ENCODE measurements around the gene S100A7A. TPM values are rescaled to one million over a fixed set of nuclear protein-coding genes. Genes with fewer than 3 reads are reported as not detected.

The S100A7A gene
- total RNA-seq, 2 experiments from 2014 or later = not detected

DNA sequence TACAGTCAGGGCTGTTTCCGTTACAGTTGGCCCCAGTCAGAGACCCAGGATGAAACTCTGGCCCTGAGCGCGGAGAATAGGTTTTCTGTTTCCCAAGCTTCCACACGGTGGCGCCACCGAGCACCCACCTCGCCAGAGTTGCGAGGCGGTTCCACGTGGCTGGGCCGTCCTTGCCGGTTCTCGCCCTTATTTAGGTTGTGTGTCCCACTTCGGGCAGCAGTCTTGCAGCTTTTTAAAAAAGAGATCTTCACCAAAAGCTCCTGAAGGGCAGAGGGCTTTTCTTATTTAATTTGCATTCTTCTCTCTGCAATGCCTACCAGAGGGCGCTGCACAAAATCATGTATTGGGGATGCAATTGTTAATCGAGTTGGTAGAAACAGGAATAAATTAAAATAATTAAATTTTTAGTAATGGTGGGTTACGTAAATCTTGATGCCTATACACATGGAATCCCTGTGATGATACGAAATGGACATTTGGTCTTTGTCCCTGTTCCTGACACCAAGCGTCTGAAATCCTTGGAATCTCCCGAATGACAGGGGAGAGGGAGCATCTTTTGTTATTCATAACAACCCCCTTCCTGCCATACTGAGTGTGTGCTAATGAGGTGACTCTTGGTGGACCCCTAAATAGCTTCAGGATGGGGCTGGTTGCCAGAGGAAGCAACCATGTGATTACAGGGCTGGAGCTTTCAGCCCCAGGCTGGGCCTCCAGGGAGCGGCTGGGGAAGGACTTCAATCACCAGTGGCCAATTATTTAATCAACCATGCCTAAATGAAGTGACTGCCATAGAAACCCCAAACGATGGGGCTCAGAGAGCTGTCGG is 49.7 kb downstream of the S100A7A start:
- TF ChIP-seq, protein P1, sequence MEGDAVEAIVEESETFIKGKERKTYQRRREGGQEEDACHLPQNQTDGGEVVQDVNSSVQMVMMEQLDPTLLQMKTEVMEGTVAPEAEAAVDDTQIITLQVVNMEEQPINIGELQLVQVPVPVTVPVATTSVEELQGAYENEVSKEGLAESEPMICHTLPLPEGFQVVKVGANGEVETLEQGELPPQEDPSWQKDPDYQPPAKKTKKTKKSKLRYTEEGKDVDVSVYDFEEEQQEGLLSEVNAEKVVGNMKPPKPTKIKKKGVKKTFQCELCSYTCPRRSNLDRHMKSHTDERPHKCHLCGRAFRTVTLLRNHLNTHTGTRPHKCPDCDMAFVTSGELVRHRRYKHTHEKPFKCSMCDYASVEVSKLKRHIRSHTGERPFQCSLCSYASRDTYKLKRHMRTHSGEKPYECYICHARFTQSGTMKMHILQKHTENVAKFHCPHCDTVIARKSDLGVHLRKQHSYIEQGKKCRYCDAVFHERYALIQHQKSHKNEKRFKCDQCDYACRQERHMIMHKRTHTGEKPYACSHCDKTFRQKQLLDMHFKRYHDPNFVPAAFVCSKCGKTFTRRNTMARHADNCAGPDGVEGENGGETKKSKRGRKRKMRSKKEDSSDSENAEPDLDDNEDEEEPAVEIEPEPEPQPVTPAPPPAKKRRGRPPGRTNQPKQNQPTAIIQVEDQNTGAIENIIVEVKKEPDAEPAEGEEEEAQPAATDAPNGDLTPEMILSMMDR (IDR thresholded peaks at IDR 0.05) = peak; percentile 77
- peaks cover 0 to 13% of the 10 kb centered on the region in 2 experiments for H3K27me3 ChIP-seq (ENCODE audit: control insufficient read depth in 1 of 2, insufficient read depth in 2 of 2, low read length in 2 of 2)
- no peak overlapping the region for H3K27ac ChIP-seq (ENCODE audit: low read depth in 1 of 2, low read length in 2 of 2)
- POLR2A ChIA-PET = no interaction called here
- intact Hi-C loops (cut with DNase I, micrococcal nuclease) = no loop called here
- Mint-ChIP-seq H3K36me3 (ENCODE audit: low read depth) (no peaks in the 10 kb centered on the region), H3K4me1 (ENCODE audit: low read depth) (peaks cover 5% of the 10 kb centered on the region), H3K27me3 (peaks cover 52% of the 10 kb centered on the region), H3K9me3 (peaks cover 5% of the 10 kb centered on the region), H3K27ac (no peak overlapping the region), H3K4me3 (no peak overlapping the region)
- peak; percentile 27 to 73 (median 50) for DNase-seq
- peaks cover 2 to 3% of the 10 kb centered on the region in 2 experiments for H3K9me3 ChIP-seq (ENCODE audit: control insufficient read depth in 1 of 2, insufficient read depth in 1 of 2, low read length in 2 of 2)
- H3K4me3 ChIP-seq (ENCODE audit: low read length) = no peak overlapping the region
- peak; percentile 56 for ATAC-seq (ENCODE audit: poor library complexity)
- peaks cover 6% of the 10 kb centered on the region for H3K4me1 ChIP-seq (ENCODE audit: insufficient read depth, low read length)
- no peaks in the 10 kb centered on the region for H3K36me3 ChIP-seq (ENCODE audit: insufficient read depth, low read length)
- CTCF ChIA-PET = interaction anchor here (0.6 to 1.1 kb wide), 3 partner anchors 29 to 52 kb away, joined by 3 to 7 read pairs (median 3); no protein-coding TSS in a partner anchor

DNA sequence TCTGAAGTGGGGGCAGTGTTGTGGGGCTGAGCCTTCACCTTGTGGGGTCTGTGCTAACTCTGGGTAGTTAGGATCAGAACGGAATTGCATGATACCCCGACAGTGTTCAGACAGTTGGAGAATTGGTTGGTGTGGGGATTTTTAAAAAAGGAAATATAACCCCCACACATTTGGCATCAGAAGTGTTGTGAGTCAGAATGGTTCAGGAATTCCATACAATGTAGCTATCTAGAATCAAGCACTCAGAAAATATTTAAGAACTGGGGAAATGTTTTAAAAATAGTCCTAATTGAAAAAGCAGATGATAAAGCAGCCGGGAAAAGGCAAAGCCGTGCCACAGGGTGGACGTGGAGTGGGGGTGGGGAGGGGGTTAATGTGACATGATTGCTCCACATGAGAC is 50.6 kb downstream of the S100A7A start:
- no peak for ATAC-seq (ENCODE audit: poor library complexity)
- Histone ChIP-seq H3K36me3 (ENCODE audit: insufficient read depth, low read length) (no peaks in the 10 kb centered on the region), H3K27ac (ENCODE audit: low read depth in 1 of 2, low read length in 2 of 2) (no peak overlapping the region), H3K4me1 (ENCODE audit: insufficient read depth, low read length) (peaks cover 6% of the 10 kb centered on the region), H3K27me3 (ENCODE audit: control insufficient read depth in 1 of 2, insufficient read depth in 2 of 2, low read length in 2 of 2) (peaks cover 0 to 18% of the 10 kb centered on the region in 2 experiments), H3K4me3 (ENCODE audit: low read length) (no peak overlapping the region), H3K9me3 (ENCODE audit: control insufficient read depth in 1 of 2, insufficient read depth in 1 of 2, low read length in 2 of 2) (peaks cover 10% of the 10 kb centered on the region in 2 experiments)
- TF ChIP-seq, protein P1 (IDR thresholded peaks at IDR 0.05) = no peak
- intact Hi-C loops (cut with DNase I, micrococcal nuclease) = no loop called here
- no peak for DNase-seq
- H3K9me3 Mint-ChIP-seq = peaks cover 5% of the 10 kb centered on the region
- no peak overlapping the region for H3K27ac Mint-ChIP-seq
- ChIA-PET CTCF (no interaction called here), POLR2A (no interaction called here)
- peaks cover 51% of the 10 kb centered on the region for H3K27me3 Mint-ChIP-seq
- no peak overlapping the region for H3K4me3 Mint-ChIP-seq
- H3K36me3 Mint-ChIP-seq (ENCODE audit: low read depth) = no peaks in the 10 kb centered on the region
- H3K4me1 Mint-ChIP-seq (ENCODE audit: low read depth) = peaks cover 5% of the 10 kb centered on the region

DNA sequence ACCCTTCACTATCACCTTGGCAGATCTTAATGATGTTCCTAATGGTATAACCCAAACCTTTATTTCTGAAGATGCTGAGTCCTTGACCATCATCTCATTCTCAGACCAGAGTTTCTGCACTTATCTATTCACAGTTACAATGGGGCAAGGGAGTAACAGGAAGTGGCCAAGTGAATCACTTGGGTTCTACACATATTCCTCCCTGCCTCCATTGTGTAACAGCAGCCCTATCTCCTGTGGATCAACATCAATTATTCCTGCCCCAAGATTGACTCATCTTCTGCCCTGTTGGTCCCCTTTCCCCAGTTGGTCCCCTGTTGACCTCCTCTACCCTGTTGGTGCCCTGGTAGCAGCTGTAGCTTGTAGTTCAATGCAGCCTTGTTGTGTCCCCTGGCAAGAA is 54.4 kb downstream of the S100A7A start:
- no peaks in the 10 kb centered on the region for H3K36me3 ChIP-seq (ENCODE audit: insufficient read depth, low read length)
- Mint-ChIP-seq H3K4me1 (ENCODE audit: low read depth) (peaks cover 3% of the 10 kb centered on the region), H3K9me3 (peaks cover 15% of the 10 kb centered on the region), H3K4me3 (no peak overlapping the region), H3K36me3 (ENCODE audit: low read depth) (peaks cover 5% of the 10 kb centered on the region), H3K27me3 (peaks cover 53% of the 10 kb centered on the region), H3K27ac (no peak overlapping the region)
- no peak overlapping the region for H3K4me3 ChIP-seq (ENCODE audit: low read length)
- H3K27ac ChIP-seq (ENCODE audit: low read depth in 1 of 2, low read length in 2 of 2) = no peak overlapping the region
- H3K27me3 ChIP-seq (ENCODE audit: control insufficient read depth in 1 of 2, insufficient read depth in 2 of 2, low read length in 2 of 2) = peaks cover 0 to 16% of the 10 kb centered on the region in 2 experiments
- DNase-seq = no peak
- ATAC-seq (ENCODE audit: poor library complexity) = no peak
- peaks cover 10 to 20% of the 10 kb centered on the region in 2 experiments for H3K9me3 ChIP-seq (ENCODE audit: control insufficient read depth in 1 of 2, insufficient read depth in 1 of 2, low read length in 2 of 2)
- intact Hi-C loops (cut with DNase I, micrococcal nuclease) = no loop called here
- TF ChIP-seq, protein P1 (IDR thresholded peaks at IDR 0.05) = no peak
- ChIA-PET CTCF (no interaction called here), POLR2A (no interaction called here)
- H3K4me1 ChIP-seq (ENCODE audit: insufficient read depth, low read length) = peaks cover 3% of the 10 kb centered on the region

Other genes starting within 250 kb of the S100A7A start
- gene LELP1, start 213.1 kb upstream of the S100A7A start, total RNA-seq = not detected
- gene PRR9, start 198.9 kb upstream of the S100A7A start, total RNA-seq = not detected
- not detected for gene LORICRIN, start 156.8 kb upstream of the S100A7A start, total RNA-seq
- gene PGLYRP3, start 103.6 kb upstream of the S100A7A start, total RNA-seq = not detected
- not detected for gene PGLYRP4, start 67.7 kb upstream of the S100A7A start, total RNA-seq
- gene S100A9, start 58.7 kb upstream of the S100A7A start, total RNA-seq = 10 to 100 TPM; 35.3 to 43.6 TPM
- gene S100A12, start 40.9 kb upstream of the S100A7A start, total RNA-seq = 1 to 10 TPM; 4.0 to 5.5 TPM
- gene S100A8, start 25.4 kb upstream of the S100A7A start, total RNA-seq = 10 to 100 TPM; 21.0 to 23.8 TPM
- not detected for gene S100A7, start 44.1 kb downstream of the S100A7A start, total RNA-seq
- 100 to 1,000 TPM; 172 to 175 TPM for gene S100A6, start 119.5 kb downstream of the S100A7A start, total RNA-seq
- 1 to 10 TPM in 1 of 2 experiments, under 1 TPM in 1; 0.80 to 1.3 TPM for gene S100A5, start 124.4 kb downstream of the S100A7A start, total RNA-seq
- gene S100A4, start 129.3 kb downstream of the S100A7A start, total RNA-seq = 100 to 1,000 TPM; 297 to 299 TPM
- gene S100A3, start 132.7 kb downstream of the S100A7A start, total RNA-seq = not detected
- not detected for gene S100A2, start 149.3 kb downstream of the S100A7A start, total RNA-seq
- not detected for gene S100A16, start 196.6 kb downstream of the S100A7A start, total RNA-seq
- not detected for gene S100A14, start 199.8 kb downstream of the S100A7A start, total RNA-seq
- gene S100A13, start 211.0 kb downstream of the S100A7A start, total RNA-seq = 1 to 10 TPM; 2.1 to 2.8 TPM
- gene S100A1, start 211.9 kb downstream of the S100A7A start, total RNA-seq = not detected
- 100 to 1,000 TPM in 1 of 2 experiments, 10 to 100 TPM in 1; 97.1 to 102 TPM for gene CHTOP, start 217.5 kb downstream of the S100A7A start, total RNA-seq
- 1 to 10 TPM; 7.2 to 7.3 TPM for gene SNAPIN, start 242.2 kb downstream of the S100A7A start, total RNA-seq

All from CD4-positive, alpha-beta T cell (primary cell).